ENCODE data around the gene RPS5. TPM values are rescaled to one million over a fixed set of nuclear protein-coding genes. Genes with fewer than 3 reads are reported as not detected.

The RPS5 gene
- total RNA-seq, 2 donors from 2014 or later: 747 to 789 TPM

DNA sequence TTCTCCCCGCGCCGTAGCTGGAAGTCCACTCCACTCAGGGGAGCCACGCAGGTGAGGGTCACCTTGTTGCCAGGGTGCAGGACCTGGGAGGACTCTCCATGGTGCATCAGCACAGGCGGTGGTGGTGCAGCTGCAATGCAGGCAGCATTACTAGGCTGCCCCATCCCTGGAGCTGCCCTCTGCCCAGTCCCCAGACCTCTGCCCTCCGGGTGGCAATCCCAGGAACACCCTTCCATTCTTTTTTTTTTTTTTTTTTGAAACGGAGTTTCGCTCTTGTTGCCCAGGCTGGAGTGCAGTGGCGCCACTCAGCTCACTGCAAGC is 35.6 kb upstream of the RPS5 start:
- H3K4me3 ChIP-seq: no peak overlapping the region
- H3K27ac ChIP-seq: no peak overlapping the region
- H3K36me3 ChIP-seq: no peaks in the 10 kb centered on the region
- H3K4me1 ChIP-seq (ENCODE audit: control insufficient read depth in 1 of 2, low read depth in 2 of 2): peaks cover 0 to 14% of the 10 kb centered on the region in 2 donors
- ATAC-seq (ENCODE audit: insufficient number of reproducible peaks, low FRiP score, low read depth) (no peak), DNase-seq (ENCODE audit: low spot score) (no peak)
- TF ChIP-seq, protein P1, sequence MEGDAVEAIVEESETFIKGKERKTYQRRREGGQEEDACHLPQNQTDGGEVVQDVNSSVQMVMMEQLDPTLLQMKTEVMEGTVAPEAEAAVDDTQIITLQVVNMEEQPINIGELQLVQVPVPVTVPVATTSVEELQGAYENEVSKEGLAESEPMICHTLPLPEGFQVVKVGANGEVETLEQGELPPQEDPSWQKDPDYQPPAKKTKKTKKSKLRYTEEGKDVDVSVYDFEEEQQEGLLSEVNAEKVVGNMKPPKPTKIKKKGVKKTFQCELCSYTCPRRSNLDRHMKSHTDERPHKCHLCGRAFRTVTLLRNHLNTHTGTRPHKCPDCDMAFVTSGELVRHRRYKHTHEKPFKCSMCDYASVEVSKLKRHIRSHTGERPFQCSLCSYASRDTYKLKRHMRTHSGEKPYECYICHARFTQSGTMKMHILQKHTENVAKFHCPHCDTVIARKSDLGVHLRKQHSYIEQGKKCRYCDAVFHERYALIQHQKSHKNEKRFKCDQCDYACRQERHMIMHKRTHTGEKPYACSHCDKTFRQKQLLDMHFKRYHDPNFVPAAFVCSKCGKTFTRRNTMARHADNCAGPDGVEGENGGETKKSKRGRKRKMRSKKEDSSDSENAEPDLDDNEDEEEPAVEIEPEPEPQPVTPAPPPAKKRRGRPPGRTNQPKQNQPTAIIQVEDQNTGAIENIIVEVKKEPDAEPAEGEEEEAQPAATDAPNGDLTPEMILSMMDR (IDR thresholded peaks at IDR 0.05): no peak
- no peaks in the 10 kb centered on the region for H3K27me3 ChIP-seq (replicated peaks; ENCODE audit: insufficient read depth)
- no peaks in the 10 kb centered on the region for H3K9me3 ChIP-seq

DNA sequence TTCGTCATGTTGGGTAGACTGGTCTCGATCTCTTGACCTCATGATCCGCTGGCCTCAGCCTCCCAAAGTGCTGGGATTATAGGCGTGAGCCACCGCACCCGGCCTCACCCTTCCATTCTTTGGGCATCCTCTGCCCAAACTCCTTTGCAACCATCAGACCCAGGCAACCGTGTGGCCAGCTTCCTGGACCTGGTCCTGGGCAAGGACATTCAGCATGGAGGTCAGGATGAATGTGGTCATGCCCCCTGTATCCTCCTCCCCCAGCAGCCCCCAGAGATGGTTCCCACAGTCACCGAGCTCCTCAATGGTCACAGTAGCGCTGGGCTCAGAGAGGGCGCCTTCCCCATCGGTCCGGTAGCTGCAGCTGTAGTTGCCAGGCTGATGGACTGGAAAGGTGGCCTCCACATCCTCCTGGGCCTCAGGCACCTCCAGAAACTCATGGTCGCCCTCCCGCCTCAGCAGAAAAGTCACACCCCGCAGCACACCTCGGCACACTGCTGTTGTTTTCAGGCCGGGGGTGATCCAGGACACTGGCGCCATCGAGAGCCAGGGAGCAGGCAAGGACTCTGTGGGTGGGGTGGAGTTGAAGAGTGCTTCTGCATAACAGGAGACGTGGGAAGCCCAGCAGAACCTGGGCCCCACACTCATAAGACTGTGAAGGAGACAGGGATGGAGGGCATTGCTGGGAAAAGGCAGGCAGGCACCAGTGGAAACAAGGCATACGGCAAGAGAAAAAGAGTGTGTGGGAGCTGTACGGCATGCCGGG is 34.9 kb upstream of the RPS5 start:
- Histone ChIP-seq H3K4me3 (no peak overlapping the region), H3K4me1 (ENCODE audit: control insufficient read depth in 1 of 2, low read depth in 2 of 2) (peaks cover 0 to 14% of the 10 kb centered on the region in 2 donors), H3K27me3 (replicated peaks; ENCODE audit: insufficient read depth) (no peaks in the 10 kb centered on the region), H3K9me3 (no peaks in the 10 kb centered on the region), H3K36me3 (no peaks in the 10 kb centered on the region), H3K27ac (no peak overlapping the region)
- TF ChIP-seq, protein P1 (IDR thresholded peaks at IDR 0.05): no peak
- ATAC-seq (ENCODE audit: insufficient number of reproducible peaks, low FRiP score, low read depth) (no peak), DNase-seq (ENCODE audit: low spot score) (no peak)

DNA sequence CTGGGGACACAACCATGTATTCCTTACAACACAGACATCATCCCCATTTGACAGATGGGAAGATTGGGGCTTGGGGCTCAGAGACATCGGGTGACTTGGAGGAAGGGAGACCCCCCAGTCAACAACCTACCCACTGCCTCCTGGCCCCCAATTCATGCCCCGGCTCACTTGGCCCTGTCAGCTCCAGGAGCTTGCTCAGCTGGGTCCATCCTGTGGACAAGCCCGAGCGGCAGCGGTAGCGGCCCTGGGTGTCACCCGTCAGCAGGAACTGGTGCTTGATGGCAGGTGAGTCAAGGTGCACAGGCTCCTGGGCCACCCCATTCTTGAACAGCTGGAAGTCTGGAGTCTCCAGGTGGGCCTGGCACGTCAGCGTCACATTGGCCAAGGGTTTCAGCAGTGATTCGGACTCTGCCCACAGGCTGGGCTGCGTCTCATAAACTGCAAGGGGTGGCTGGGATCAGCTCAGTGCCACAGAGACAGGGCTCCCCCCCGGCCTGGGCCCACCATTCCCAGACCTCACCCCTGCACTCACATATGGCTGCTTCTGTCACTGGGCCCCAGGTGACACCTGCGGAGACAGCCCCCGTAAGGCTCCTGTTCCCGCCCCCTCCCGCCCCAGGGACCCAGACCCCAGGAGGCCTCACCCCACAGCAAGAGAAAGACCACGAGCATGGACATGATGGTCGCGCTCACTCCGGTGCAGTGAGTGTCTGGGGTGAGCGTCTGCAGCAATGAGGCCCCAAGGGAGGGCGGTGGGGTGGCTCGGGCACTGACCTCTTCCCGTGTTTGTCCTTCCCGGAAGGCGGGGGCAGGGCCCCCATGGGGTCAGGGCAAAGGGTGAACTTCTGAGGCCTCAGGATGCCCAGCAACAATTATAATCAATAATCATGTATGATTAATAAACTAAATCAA is 34.1 kb upstream of the RPS5 start, which contains the start of gene A1BG:
Gene A1BG (minus strand): TSS at position 733 of the 912 bp plus-strand sequence. CDS start 55 bp downstream, at position 678.
- no peak for ATAC-seq (ENCODE audit: insufficient number of reproducible peaks, low FRiP score, low read depth)
- no peak for DNase-seq (ENCODE audit: low spot score)
- Histone ChIP-seq H3K4me3 (no peak within 1 kb of the TSS), H3K27ac (no peak within 1 kb of the TSS), H3K36me3 (no peaks in the 10 kb centered on the region), H3K9me3 (no peaks in the 10 kb centered on the region), H3K27me3 (replicated peaks; ENCODE audit: insufficient read depth) (no peaks in the 10 kb centered on the region), H3K4me1 (ENCODE audit: control insufficient read depth in 1 of 2, low read depth in 2 of 2) (peaks cover 0 to 14% of the 10 kb centered on the region in 2 donors)
- TF ChIP-seq, protein P1 (IDR thresholded peaks at IDR 0.05): no peak

DNA sequence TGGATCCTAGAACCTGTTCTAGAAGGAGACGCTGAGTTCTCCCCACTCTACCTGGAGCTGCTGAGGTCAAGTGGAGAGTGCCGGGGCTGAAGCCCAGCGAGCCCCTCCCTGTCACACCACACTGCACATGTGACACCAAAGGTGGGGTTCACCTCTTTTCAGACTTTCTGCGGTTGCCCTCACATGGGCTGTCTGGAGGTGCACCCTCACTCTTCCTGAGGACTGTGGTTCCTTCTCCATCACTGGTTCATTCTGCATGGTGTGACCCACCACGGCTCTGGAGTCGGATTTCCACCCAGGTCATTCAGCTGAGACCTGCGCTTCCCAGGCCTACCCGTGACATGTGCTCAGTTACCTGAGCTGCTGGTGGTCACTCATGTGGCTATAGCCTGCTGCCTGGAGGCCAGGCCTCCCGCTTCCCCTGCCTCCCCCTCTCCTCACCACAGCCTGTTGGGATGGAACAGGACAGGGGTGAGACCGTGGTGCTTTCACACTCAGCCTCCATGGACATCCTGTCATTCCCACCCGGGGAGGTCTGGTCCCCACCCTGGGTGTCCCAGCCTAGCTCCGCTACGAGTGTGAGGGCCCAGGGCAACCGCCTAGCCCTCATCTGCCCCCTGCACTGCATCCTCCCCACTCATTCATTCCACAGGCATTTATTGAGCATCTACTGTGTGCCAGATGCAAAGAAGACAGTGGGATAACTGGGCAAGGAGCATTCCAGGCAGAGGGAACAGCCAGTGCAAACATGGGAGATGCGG is 33.2 kb upstream of the RPS5 start:
- no peak for ATAC-seq (ENCODE audit: insufficient number of reproducible peaks, low FRiP score, low read depth)
- H3K4me1 ChIP-seq (ENCODE audit: control insufficient read depth in 1 of 2, low read depth in 2 of 2): peaks cover 0 to 14% of the 10 kb centered on the region in 2 donors
- TF ChIP-seq, protein P1 (IDR thresholded peaks at IDR 0.05): no peak
- no peak for DNase-seq (ENCODE audit: low spot score)
- no peak overlapping the region for H3K4me3 ChIP-seq
- no peaks in the 10 kb centered on the region for H3K27me3 ChIP-seq (replicated peaks; ENCODE audit: insufficient read depth)
- no peaks in the 10 kb centered on the region for H3K36me3 ChIP-seq
- no peaks in the 10 kb centered on the region for H3K9me3 ChIP-seq
- H3K27ac ChIP-seq: no peak overlapping the region

Measured in thoracic aorta (tissue), 2 donors.